Measurements from ENCODE around the gene CDC42EP5.
"Not testable (repeated sequence)": the region's sequence is repeated elsewhere in the genome, so short reads cannot be mapped to it uniquely, and the experiment has no call there.

CDC42EP5 gene

DNA sequence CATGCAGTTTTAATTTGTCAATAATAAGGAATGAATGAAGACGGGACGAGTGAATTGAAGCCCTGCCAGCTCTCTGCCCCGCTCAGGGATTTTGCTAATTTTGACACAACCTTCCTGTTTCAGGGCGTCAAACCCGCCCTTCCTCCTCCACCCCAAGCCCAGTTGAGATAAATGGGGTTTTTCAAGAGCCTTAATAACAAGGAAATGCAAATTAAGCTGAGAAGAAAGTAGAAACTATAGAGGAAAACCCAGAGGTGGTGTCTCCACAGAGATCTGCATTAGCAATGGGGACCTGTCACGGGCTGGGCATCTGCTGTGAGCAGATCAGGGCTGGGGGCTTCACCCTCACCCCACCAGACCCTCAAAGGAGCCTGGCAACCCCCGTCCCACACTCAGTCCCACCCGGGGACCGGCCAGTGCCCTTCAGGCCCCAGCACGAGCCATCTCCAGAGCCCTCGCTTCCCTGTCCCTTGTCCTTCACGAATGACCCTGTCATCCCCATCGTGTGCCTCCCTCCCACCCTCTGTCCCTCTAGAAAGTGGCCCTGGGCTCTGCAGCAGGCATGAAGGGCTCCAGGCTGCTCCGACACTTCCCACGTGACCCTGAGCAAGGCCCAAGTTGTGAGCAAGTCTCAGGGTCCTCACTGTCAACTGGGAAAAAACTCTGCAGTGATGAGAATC is 34.1 kb upstream of the CDC42EP5 start:
- H3K27ac ChIP-seq (ENCODE audit: low read depth, low read length); H3K4me1 ChIP-seq (ENCODE audit: control insufficient read depth in 1 of 2, insufficient read depth in 2 of 2, low read length in 2 of 2); H3K4me3 ChIP-seq (ENCODE audit: low read depth in 1 of 2, low read length in 2 of 2); H3K9ac ChIP-seq (ENCODE audit: low read depth in 1 of 2, low read length in 2 of 2); H3K36me3 ChIP-seq (ENCODE audit: control insufficient read depth in 1 of 2, insufficient read depth in 2 of 2, low read length in 2 of 2); H3K9me3 ChIP-seq (ENCODE audit: control insufficient read depth in 1 of 2, low read length in 2 of 2); H3K27me3 ChIP-seq (ENCODE audit: control insufficient read depth in 1 of 2, insufficient read depth in 2 of 2, low read length in 2 of 2): not testable (repeated sequence)

- H3K27me3 ChIP-seq (ENCODE audit: control insufficient read depth in 1 of 2, insufficient read depth in 2 of 2, low read length in 2 of 2): peaks cover 0 to 3% of the 10 kb centered on the region in 2 donors
- H3K9ac ChIP-seq (ENCODE audit: low read depth in 1 of 2, low read length in 2 of 2): no peak overlapping the region
- H3K36me3 ChIP-seq (ENCODE audit: control insufficient read depth in 1 of 2, insufficient read depth in 2 of 2, low read length in 2 of 2): no peaks in the 10 kb centered on the region
Observed at GRCh38 chr19:54506079-54506478, 33.0 kb upstream of the CDC42EP5 start.

GRCh38 chr19:54505542-54505941 is 32.4 kb upstream of the CDC42EP5 start:
- not testable (repeated sequence) for H3K9me3 ChIP-seq (ENCODE audit: control insufficient read depth in 1 of 2, low read length in 2 of 2)

More at GRCh38 chr19:54506079-54506478, 33.0 kb upstream of the CDC42EP5 start:
- H3K9me3 ChIP-seq (ENCODE audit: control insufficient read depth in 1 of 2, low read length in 2 of 2): no peaks in the 10 kb centered on the region
- no peak overlapping the region for H3K4me3 ChIP-seq (ENCODE audit: low read depth in 1 of 2, low read length in 2 of 2)
- no peak overlapping the region for H3K27ac ChIP-seq (ENCODE audit: low read depth, low read length)
- peaks cover 4 to 8% of the 10 kb centered on the region in 2 donors for H3K4me1 ChIP-seq (ENCODE audit: control insufficient read depth in 1 of 2, insufficient read depth in 2 of 2, low read length in 2 of 2)

DNA sequence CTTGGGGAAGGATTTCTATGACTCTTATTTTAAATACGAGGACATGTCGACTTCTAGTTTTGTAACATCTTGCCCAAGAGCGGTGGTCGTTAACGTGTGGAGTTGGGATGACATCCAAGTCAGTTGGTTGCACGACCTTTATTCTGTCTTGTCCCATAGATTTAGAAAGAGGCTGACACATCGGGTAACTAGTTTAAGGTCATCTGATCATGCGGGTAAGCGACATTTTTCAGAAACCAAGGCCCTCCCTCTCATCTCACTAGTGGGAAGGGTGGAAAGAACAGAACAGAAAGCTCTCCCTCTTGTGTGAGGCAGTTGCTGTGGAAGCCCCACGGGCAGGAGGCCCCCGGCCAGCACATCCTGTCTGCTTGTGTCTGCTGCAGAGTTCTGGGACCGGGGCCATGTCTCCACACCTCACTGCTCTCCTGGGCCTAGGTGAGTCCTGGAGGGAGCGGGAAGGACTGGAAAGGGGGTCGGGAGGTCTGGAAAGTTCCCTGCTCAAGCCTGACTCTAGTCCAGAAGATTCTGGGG is 29.5 kb upstream of the CDC42EP5 start, which contains the start of gene LAIR2:
Gene LAIR2, plus strand, starts transcription at position 314 of the 531 bp plus-strand sequence. Its CDS starts 88 bp downstream, at position 402.
- Histone ChIP-seq H3K27ac (ENCODE audit: low read depth, low read length) (no peak within 1 kb of the TSS), H3K27me3 (ENCODE audit: control insufficient read depth in 1 of 2, insufficient read depth in 2 of 2, low read length in 2 of 2) (peaks cover 0 to 3% of the 10 kb centered on the region in 2 donors), H3K36me3 (ENCODE audit: control insufficient read depth in 1 of 2, insufficient read depth in 2 of 2, low read length in 2 of 2) (no peaks in the 10 kb centered on the region), H3K4me1 (ENCODE audit: control insufficient read depth in 1 of 2, insufficient read depth in 2 of 2, low read length in 2 of 2) (peaks cover 3 to 4% of the 10 kb centered on the region in 2 donors), H3K9ac (ENCODE audit: low read depth in 1 of 2, low read length in 2 of 2) (no peak within 1 kb of the TSS), H3K4me3 (ENCODE audit: low read depth in 1 of 2, low read length in 2 of 2) (no peak within 1 kb of the TSS), H3K9me3 (ENCODE audit: control insufficient read depth in 1 of 2, low read length in 2 of 2) (no peaks in the 10 kb centered on the region)

More at GRCh38 chr19:54505542-54505941, 32.4 kb upstream of the CDC42EP5 start:
- H3K27me3 ChIP-seq (ENCODE audit: control insufficient read depth in 1 of 2, insufficient read depth in 2 of 2, low read length in 2 of 2); H3K4me3 ChIP-seq (ENCODE audit: low read depth in 1 of 2, low read length in 2 of 2); H3K9ac ChIP-seq (ENCODE audit: low read depth in 1 of 2, low read length in 2 of 2); H3K36me3 ChIP-seq (ENCODE audit: control insufficient read depth in 1 of 2, insufficient read depth in 2 of 2, low read length in 2 of 2); H3K27ac ChIP-seq (ENCODE audit: low read depth, low read length); H3K4me1 ChIP-seq (ENCODE audit: control insufficient read depth in 1 of 2, insufficient read depth in 2 of 2, low read length in 2 of 2): not testable (repeated sequence)

DNA sequence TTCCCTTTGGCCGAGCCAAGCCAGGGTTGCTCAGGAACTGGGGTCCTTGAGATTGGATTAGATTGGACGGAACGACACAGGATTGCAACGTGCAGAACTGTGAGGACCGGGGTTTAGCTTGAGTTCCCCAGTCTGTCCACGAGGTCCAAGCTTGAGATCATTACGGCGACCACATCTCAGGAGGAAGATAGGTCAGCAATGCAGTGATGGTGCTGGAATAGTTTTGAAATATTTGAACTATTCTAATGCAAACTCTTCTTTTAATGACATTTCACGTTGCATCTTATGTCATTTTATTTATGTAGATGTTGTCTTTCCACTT is 25.3 kb upstream of the CDC42EP5 start:
- not testable (repeated sequence) for H3K9ac ChIP-seq (ENCODE audit: low read depth in 1 of 2, low read length in 2 of 2); H3K27me3 ChIP-seq (ENCODE audit: control insufficient read depth in 1 of 2, insufficient read depth in 2 of 2, low read length in 2 of 2); H3K4me1 ChIP-seq (ENCODE audit: control insufficient read depth in 1 of 2, insufficient read depth in 2 of 2, low read length in 2 of 2); H3K36me3 ChIP-seq (ENCODE audit: control insufficient read depth in 1 of 2, insufficient read depth in 2 of 2, low read length in 2 of 2); H3K9me3 ChIP-seq (ENCODE audit: control insufficient read depth in 1 of 2, low read length in 2 of 2); H3K27ac ChIP-seq (ENCODE audit: low read depth, low read length); H3K4me3 ChIP-seq (ENCODE audit: low read depth in 1 of 2, low read length in 2 of 2)

DNA sequence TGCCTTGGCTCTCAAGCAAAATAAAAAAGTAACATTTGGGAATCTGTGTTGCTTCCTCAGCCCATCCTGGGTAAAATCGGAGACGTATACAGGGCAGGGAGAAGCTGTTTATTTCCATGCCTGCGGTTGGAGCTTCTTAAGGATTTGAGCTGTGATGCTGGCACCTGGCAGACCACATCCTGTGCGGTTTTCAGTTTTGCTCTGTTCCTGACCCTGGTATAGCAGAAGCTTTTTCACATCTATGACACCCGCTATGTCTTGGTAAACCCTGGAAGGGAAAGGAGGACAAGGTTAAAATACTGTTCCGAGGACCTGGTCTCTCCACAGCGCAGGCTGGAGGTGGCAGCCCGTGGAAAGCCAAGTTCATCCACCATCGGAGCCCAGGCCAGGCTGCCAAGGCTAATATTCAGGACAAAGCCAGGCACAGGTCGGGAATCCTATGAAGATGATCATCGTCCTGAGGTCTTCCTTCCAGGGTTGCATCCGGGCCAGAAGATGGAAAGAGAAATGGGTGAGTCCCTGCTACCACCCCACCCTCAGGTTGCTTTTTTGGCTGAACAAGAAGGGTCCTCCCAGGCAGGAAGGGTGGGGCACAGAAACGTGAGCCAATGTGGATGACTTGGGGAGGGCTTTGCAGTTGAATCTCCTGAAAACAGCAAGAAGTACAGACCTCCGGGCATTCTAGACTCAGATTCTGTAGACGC is 24.8 kb upstream of the CDC42EP5 start:
- not testable (repeated sequence) for H3K4me3 ChIP-seq (ENCODE audit: low read depth in 1 of 2, low read length in 2 of 2); H3K36me3 ChIP-seq (ENCODE audit: control insufficient read depth in 1 of 2, insufficient read depth in 2 of 2, low read length in 2 of 2); H3K9ac ChIP-seq (ENCODE audit: low read depth in 1 of 2, low read length in 2 of 2); H3K27me3 ChIP-seq (ENCODE audit: control insufficient read depth in 1 of 2, insufficient read depth in 2 of 2, low read length in 2 of 2); H3K9me3 ChIP-seq (ENCODE audit: control insufficient read depth in 1 of 2, low read length in 2 of 2); H3K27ac ChIP-seq (ENCODE audit: low read depth, low read length); H3K4me1 ChIP-seq (ENCODE audit: control insufficient read depth in 1 of 2, insufficient read depth in 2 of 2, low read length in 2 of 2)

GRCh38 chr19:54495284-54495683 is 22.2 kb upstream of the CDC42EP5 start:
- H3K9me3 ChIP-seq (ENCODE audit: control insufficient read depth in 1 of 2, low read length in 2 of 2); H3K36me3 ChIP-seq (ENCODE audit: control insufficient read depth in 1 of 2, insufficient read depth in 2 of 2, low read length in 2 of 2); H3K4me1 ChIP-seq (ENCODE audit: control insufficient read depth in 1 of 2, insufficient read depth in 2 of 2, low read length in 2 of 2); H3K27ac ChIP-seq (ENCODE audit: low read depth, low read length); H3K9ac ChIP-seq (ENCODE audit: low read depth in 1 of 2, low read length in 2 of 2); H3K4me3 ChIP-seq (ENCODE audit: low read depth in 1 of 2, low read length in 2 of 2); H3K27me3 ChIP-seq (ENCODE audit: control insufficient read depth in 1 of 2, insufficient read depth in 2 of 2, low read length in 2 of 2): not testable (repeated sequence)

GRCh38 chr19:54493967-54494585 is 21.0 kb upstream of the CDC42EP5 start:
- no peaks in the 10 kb centered on the region for H3K4me1 ChIP-seq (ENCODE audit: control insufficient read depth in 1 of 2, insufficient read depth in 2 of 2, low read length in 2 of 2)
- no peaks in the 10 kb centered on the region for H3K36me3 ChIP-seq (ENCODE audit: control insufficient read depth in 1 of 2, insufficient read depth in 2 of 2, low read length in 2 of 2)
- no peak overlapping the region for H3K27ac ChIP-seq (ENCODE audit: low read depth, low read length)
- H3K9ac ChIP-seq (ENCODE audit: low read depth in 1 of 2, low read length in 2 of 2): no peak overlapping the region
- H3K4me3 ChIP-seq (ENCODE audit: low read depth in 1 of 2, low read length in 2 of 2): no peak overlapping the region
- no peaks in the 10 kb centered on the region for H3K9me3 ChIP-seq (ENCODE audit: control insufficient read depth in 1 of 2, low read length in 2 of 2)
- H3K27me3 ChIP-seq (ENCODE audit: control insufficient read depth in 1 of 2, insufficient read depth in 2 of 2, low read length in 2 of 2): peaks cover 3 to 6% of the 10 kb centered on the region in 2 donors

GRCh38 chr19:54493056-54493455 is 20.0 kb upstream of the CDC42EP5 start:
- H3K4me3 ChIP-seq (ENCODE audit: low read depth in 1 of 2, low read length in 2 of 2); H3K36me3 ChIP-seq (ENCODE audit: control insufficient read depth in 1 of 2, insufficient read depth in 2 of 2, low read length in 2 of 2); H3K4me1 ChIP-seq (ENCODE audit: control insufficient read depth in 1 of 2, insufficient read depth in 2 of 2, low read length in 2 of 2); H3K9me3 ChIP-seq (ENCODE audit: control insufficient read depth in 1 of 2, low read length in 2 of 2); H3K9ac ChIP-seq (ENCODE audit: low read depth in 1 of 2, low read length in 2 of 2); H3K27me3 ChIP-seq (ENCODE audit: control insufficient read depth in 1 of 2, insufficient read depth in 2 of 2, low read length in 2 of 2); H3K27ac ChIP-seq (ENCODE audit: low read depth, low read length): not testable (repeated sequence)

GRCh38 chr19:54492568-54492967 is 19.5 kb upstream of the CDC42EP5 start:
- Histone ChIP-seq H3K27ac (ENCODE audit: low read depth, low read length) (no peak overlapping the region), H3K9ac (ENCODE audit: low read depth in 1 of 2, low read length in 2 of 2) (no peak overlapping the region), H3K4me1 (ENCODE audit: control insufficient read depth in 1 of 2, insufficient read depth in 2 of 2, low read length in 2 of 2) (no peaks in the 10 kb centered on the region), H3K36me3 (ENCODE audit: control insufficient read depth in 1 of 2, insufficient read depth in 2 of 2, low read length in 2 of 2) (no peaks in the 10 kb centered on the region), H3K27me3 (ENCODE audit: control insufficient read depth in 1 of 2, insufficient read depth in 2 of 2, low read length in 2 of 2) (peaks cover 3 to 6% of the 10 kb centered on the region in 2 donors), H3K4me3 (ENCODE audit: low read depth in 1 of 2, low read length in 2 of 2) (no peak overlapping the region), H3K9me3 (ENCODE audit: control insufficient read depth in 1 of 2, low read length in 2 of 2) (no peaks in the 10 kb centered on the region)

Data from duodenal mucosa (tissue), 2 donors.